Smooth muscle cell (in vitro differentiated cells): ENCODE data around the gene KRTAP12-4. TPM values are rescaled to one million over a fixed set of nuclear protein-coding genes. Genes with fewer than 3 reads are reported as not detected.

Experiments
- DNase-seq: peaks from one replicate; lab custom pipeline; 2025; ENCODE audit not compliant: unreplicated experiment; lab: John Stamatoyannopoulos, UW
- H2AFZ ChIP-seq: fragments of 200-600 bp; sonication (generic); 2 replicates; pipeline ENCODE4 v1.6.0; 2016; ENCODE audit warnings: antibody characterized with exemption, low read depth, mild to moderate bottlenecking
- H3F3A ChIP-seq: fragments of 200-600 bp; sonication (generic); 2 replicates; pipeline ENCODE4 v1.6.0; 2017; ENCODE audit warnings: antibody characterized with exemption, low read depth
- H3K27ac ChIP-seq: fragments of 200-600 bp; sonication (generic); 2 replicates; pipeline ENCODE4 v1.5.1; 2016; ENCODE audit warnings: low read depth, mild to moderate bottlenecking
- H3K27me3 ChIP-seq: fragments of 200-600 bp; sonication (generic); 2 replicates; pipeline ENCODE4 v1.6.1; 2016; ENCODE audit warnings: low read depth, mild to moderate bottlenecking
- H3K36me3 ChIP-seq: fragments of 200-600 bp; sonication (generic); 2 replicates; pipeline ENCODE4 v1.5.1; 2016; ENCODE audit warnings: low read depth
- H3K4me1 ChIP-seq: fragments of 200-600 bp; sonication (generic); 2 replicates; pipeline ENCODE4 v1.5.1; 2016; ENCODE audit warnings: low read depth
- H3K4me2 ChIP-seq: fragments of 200-600 bp; sonication (generic); 2 replicates; pipeline ENCODE4 v1.6.0; 2016; ENCODE audit warnings: mild to moderate bottlenecking
- H3K4me3 ChIP-seq: fragments of 200-600 bp; sonication (generic); 2 replicates; pipeline ENCODE4 v1.5.1; 2016; ENCODE audit warnings: mild to moderate bottlenecking
- H3K79me2 ChIP-seq: fragments of 200-600 bp; sonication (generic); 2 replicates; pipeline ENCODE4 v1.6.0; 2016; ENCODE audit warnings: low read depth, mild to moderate bottlenecking
- H3K9ac ChIP-seq: fragments of 200-600 bp; sonication (generic); 2 replicates; pipeline ENCODE4 v1.6.0; 2016; ENCODE audit warnings: low read depth
- H3K9me3 ChIP-seq: fragments of 200-600 bp; sonication (generic); replicated peaks from 2 replicates; pipeline ENCODE4 v1.5.1; 2016; ENCODE audit warnings: low read depth
- H4K20me1 ChIP-seq: fragments of 200-600 bp; sonication (generic); 2 replicates; pipeline ENCODE4 v1.6.0; 2016; ENCODE audit warnings: low read depth
- WGBS: methylation state at CpG from one replicate; pipeline ENCODE4 v1.1.7; 2016; ENCODE audit warnings: low lambda C conversion rate; 5-methylcytosine and 5-hydroxymethylcytosine counted together
- polyA plus RNA-seq: library from polyadenylated mRNA; unstranded; fragments of >200 nt; fragmentation: Nextera tagmentation; extraction: Ambion mirVana; gene quantifications from 2 replicates; pipeline ENCODE4 v1.2.1, GENCODE V29; 2016
- total RNA-seq: library from RNA; depleted of rRNA; stranded (reverse); fragments of >200 nt; gene quantifications from 2 replicates; pipeline ENCODE4 v1.2.3, GENCODE V29; 2014
- TF ChIP-seq, protein P1 (sequence below): fragments of 200-600 bp; sonication (generic); IDR thresholded peaks from 2 replicates; pipeline ENCODE4 v1.5.1; 2017; ENCODE audit warnings: borderline replicate concordance, mild to moderate bottlenecking, antibody characterized with exemption; ENCODE audit not compliant: insufficient read depth, poor library complexity, severe bottlenecking

Gene KRTAP12-4
- total and polyA plus RNA-seq, 2 experiments from 2014 or later = not detected

DNA sequence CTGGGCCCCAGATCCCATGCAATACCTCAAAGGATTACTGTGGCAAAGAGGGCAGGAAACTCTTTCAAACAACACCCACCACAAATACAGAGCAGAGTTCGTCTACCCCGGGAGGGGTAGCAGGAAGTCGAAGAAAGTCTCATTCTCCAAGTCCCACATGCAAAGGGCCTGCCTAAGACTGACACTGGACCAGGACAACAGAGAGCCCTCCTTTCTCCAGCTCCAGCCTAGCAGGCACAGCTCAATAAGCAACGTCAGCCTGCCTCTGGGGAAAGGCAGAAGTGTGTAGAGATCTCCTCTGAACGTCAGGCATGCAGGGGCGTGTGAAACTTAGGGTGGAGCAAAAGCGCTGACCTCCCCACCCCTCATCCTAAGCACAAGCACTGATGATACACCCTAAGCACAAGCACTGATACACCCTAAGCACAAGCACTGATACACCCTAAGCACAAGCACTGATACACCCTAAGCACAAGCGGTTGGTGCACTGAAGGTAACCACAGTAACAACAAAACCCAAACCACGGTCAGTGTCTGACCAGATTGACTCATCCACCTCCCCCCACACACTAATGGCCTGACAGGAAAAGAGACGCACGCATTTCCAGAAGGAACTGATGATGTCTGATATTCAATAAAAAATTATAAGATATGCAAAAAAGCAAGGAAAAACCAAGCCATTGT, 4.6 kb upstream of the KRTAP12-4 start:
- TF ChIP-seq, protein P1, sequence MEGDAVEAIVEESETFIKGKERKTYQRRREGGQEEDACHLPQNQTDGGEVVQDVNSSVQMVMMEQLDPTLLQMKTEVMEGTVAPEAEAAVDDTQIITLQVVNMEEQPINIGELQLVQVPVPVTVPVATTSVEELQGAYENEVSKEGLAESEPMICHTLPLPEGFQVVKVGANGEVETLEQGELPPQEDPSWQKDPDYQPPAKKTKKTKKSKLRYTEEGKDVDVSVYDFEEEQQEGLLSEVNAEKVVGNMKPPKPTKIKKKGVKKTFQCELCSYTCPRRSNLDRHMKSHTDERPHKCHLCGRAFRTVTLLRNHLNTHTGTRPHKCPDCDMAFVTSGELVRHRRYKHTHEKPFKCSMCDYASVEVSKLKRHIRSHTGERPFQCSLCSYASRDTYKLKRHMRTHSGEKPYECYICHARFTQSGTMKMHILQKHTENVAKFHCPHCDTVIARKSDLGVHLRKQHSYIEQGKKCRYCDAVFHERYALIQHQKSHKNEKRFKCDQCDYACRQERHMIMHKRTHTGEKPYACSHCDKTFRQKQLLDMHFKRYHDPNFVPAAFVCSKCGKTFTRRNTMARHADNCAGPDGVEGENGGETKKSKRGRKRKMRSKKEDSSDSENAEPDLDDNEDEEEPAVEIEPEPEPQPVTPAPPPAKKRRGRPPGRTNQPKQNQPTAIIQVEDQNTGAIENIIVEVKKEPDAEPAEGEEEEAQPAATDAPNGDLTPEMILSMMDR = no peak
- no peaks in the 10 kb centered on the region for H4K20me1 ChIP-seq
- peak overlapping the region; percentile 69 for H3K27ac ChIP-seq
- H3F3A ChIP-seq = no peaks in the 10 kb centered on the region
- no peak overlapping the region for H3K4me3 ChIP-seq
- peak overlapping the region; percentile 41 for H2AFZ ChIP-seq
- no peaks in the 10 kb centered on the region for H3K36me3 ChIP-seq
- peaks cover 3% of the 10 kb centered on the region for H3K9me3 ChIP-seq
- H3K4me2 ChIP-seq = peak overlapping the region; percentile 51
- H3K9ac ChIP-seq = peak overlapping the region; percentile 26
- H3K4me1 ChIP-seq = peaks cover 5% of the 10 kb centered on the region
- WGBS = 47% methylated on average over 11 of the region's 11 CpGs
- no peaks in the 10 kb centered on the region for H3K79me2 ChIP-seq
- no peak for DNase-seq
- H3K27me3 ChIP-seq = no peaks in the 10 kb centered on the region

DNA sequence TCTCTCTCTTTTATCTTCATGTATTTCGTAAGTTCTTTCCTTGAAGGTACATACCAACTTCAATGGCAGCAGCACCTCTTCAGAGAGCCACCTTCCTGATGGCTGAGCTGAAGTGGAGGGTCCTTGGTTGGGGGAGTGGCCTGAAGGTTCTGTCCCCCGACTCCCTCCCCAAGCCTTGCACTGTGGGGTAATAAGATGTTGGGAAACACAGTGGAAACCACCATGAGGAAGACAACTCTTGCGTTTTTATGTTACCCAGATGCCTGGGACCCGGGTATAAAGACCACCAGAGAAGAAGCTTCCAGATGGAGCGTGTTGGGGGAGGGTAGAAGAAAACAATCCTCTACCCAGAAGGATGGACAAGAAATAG, 4.1 kb upstream of the KRTAP12-4 start:
- H2AFZ ChIP-seq = no peak overlapping the region
- peak overlapping the region; percentile 51 for H3K4me2 ChIP-seq
- H3F3A ChIP-seq = no peaks in the 10 kb centered on the region
- H3K79me2 ChIP-seq = no peaks in the 10 kb centered on the region
- no peak overlapping the region for H3K4me3 ChIP-seq
- no peaks in the 10 kb centered on the region for H4K20me1 ChIP-seq
- TF ChIP-seq, protein P1 = no peak
- no peak for DNase-seq
- H3K9ac ChIP-seq = peak overlapping the region; percentile 26
- H3K4me1 ChIP-seq = peaks cover 5% of the 10 kb centered on the region
- 91% methylated on average over 5 of the region's 5 CpGs for WGBS
- H3K36me3 ChIP-seq = no peaks in the 10 kb centered on the region
- no peaks in the 10 kb centered on the region for H3K27me3 ChIP-seq
- H3K27ac ChIP-seq = peak overlapping the region; percentile 69
- no peaks in the 10 kb centered on the region for H3K9me3 ChIP-seq

DNA sequence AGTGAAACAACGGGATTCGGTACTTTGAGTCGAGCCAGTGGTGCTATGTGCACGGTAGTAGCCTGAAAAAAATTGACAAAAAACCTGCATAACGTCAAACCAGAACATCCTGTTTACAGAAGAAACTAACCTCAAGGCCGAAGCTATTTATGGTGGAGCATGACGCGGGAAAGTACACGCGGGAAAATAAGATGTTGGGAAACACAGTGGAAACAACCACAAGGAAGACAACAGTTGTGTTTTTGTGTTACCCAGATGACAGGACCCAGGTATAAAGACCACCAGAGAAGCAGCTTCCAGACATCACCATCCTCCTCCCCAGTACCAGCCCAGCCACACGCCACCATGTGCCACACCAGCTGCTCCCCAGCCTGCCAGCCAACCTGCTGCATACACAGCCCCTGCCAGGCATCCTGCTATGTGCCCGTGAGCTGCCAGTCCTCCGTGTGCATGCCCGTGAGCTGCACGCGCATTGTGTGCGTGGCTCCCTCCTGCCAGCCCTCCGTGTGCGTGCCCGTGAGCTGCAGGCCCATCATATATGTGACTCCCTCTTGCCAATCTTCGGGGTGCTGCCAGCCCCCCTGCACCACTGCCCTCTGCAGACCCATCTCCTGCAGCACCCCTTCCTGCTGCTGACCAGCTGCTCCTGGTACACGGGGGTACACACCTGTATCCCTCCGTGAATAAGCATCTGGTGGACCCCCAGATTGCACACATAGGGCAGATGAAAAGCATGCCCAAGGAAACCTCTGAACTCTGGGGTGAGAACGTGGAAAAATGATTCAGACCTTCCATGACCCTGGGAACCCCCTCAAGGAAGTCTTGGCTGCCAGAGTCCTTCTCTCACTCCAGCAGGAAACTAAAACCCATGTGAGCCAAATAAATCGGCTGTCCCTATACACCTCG, 3.4 kb upstream of the KRTAP12-4 start, which contains the start of gene KRTAP12-3:
TSS of gene KRTAP12-3 (plus strand) at position 298 of the 906 bp plus-strand sequence. CDS start at position 346, 48 bp downstream.
- Histone ChIP-seq H4K20me1 (no peaks in the 10 kb centered on the region), H3K4me1 (peaks cover 5% of the 10 kb centered on the region), H3F3A (no peaks in the 10 kb centered on the region), H3K27ac (peak within 1 kb of the TSS; percentile 69), H3K4me2 (peak within 1 kb of the TSS; percentile 51), H2AFZ (no peak within 1 kb of the TSS), H3K27me3 (no peaks in the 10 kb centered on the region), H3K9ac (peak within 1 kb of the TSS; percentile 26), H3K9me3 (no peaks in the 10 kb centered on the region), H3K4me3 (no peak within 1 kb of the TSS), H3K79me2 (no peaks in the 10 kb centered on the region), H3K36me3 (no peaks in the 10 kb centered on the region)
- WGBS = 81% methylated on average over 24 of the region's 26 CpGs
- TF ChIP-seq, protein P1 = no peak
- DNase-seq = no peak
